Endothelial cell of umbilical vein (primary cell): ENCODE data around the gene CXCL11. TPM values are rescaled to one million over a fixed set of nuclear protein-coding genes. Genes with fewer than 3 reads are reported as not detected.
A peak's percentile ranks its signal among the peaks of the same experiment; 100 is the strongest.

Source experiments
- BruUV-seq: library from RNA; stranded (reverse); fragments of 400-500 nt; replicated peaks from 2 replicates; lab custom pipeline; 2021; lab: Mats Ljungman, UMichigan
- CTCF ChIA-PET: fragments of 300-600, 350-600 bp; sonication (Branson Sonifier 250); formaldehyde crosslinking; loops from one replicate; lab custom pipeline; 2021; ENCODE audit warnings: antibody characterized with exemption, inconsistent platforms; lab: Charles Lee
- POLR2A ChIA-PET: fragments of 300-600, 350-600 bp; sonication (Branson Sonifier 250); formaldehyde crosslinking; loops from one replicate; lab custom pipeline; 2021; ENCODE audit warnings: antibody characterized with exemption, inconsistent platforms; lab: Charles Lee
- DNase-seq: peaks from one replicate; pipeline ENCODE4 v3.0.0-alpha.2; 2011; ENCODE audit warnings: low read depth, low spot score
- FAIRE-seq: peaks from 2 replicates; lab custom pipeline; 2011; peaks lifted over from hg19 to GRCh38; lab: Jason Lieb, UNC
- H2AFZ ChIP-seq: 2 replicates; pipeline ENCODE4 v1.6.0; 2012; ENCODE audit warnings: low read depth, low read length, control low read depth, inconsistent platforms
- H3K27ac ChIP-seq: 2 replicates; pipeline ENCODE4 v1.5.1; 2011; ENCODE audit warnings: low read depth, mild to moderate bottlenecking, control low read depth, low read length, moderate library complexity; ENCODE audit not compliant: insufficient read depth
- H3K27me3 ChIP-seq, 2 experiments: 2 replicates each; pipeline versions ENCODE4 v1.6.0 to v1.6.1; 2011; ENCODE audit warnings: low read length in 2 of 2, mixed read lengths in 1 of 2; ENCODE audit not compliant: control insufficient read depth in 2 of 2, insufficient read depth in 2 of 2
- H3K36me3 ChIP-seq, 2 experiments: 2 replicates in 1 of 2; 3 replicates in 1 of 2; pipeline ENCODE4 v1.5.1; 2011; ENCODE audit warnings: low read length in 2 of 2, mild to moderate bottlenecking in 1 of 2, moderate library complexity in 1 of 2; ENCODE audit not compliant: control insufficient read depth in 2 of 2, insufficient read depth in 2 of 2; ENCODE audit errors: extremely low read depth in 1 of 2
- H3K4me1 ChIP-seq: 3 replicates; pipeline ENCODE4 v1.5.1; 2011; ENCODE audit warnings: mild to moderate bottlenecking, low read length; ENCODE audit not compliant: control insufficient read depth, insufficient read depth; ENCODE audit errors: extremely low read depth
- H3K4me2 ChIP-seq: 2 replicates; pipeline ENCODE4 v1.6.1; 2011; ENCODE audit warnings: low read length, control low read depth, mixed read lengths; ENCODE audit not compliant: insufficient read depth
- H3K4me3 ChIP-seq, 3 experiments: fragments of 200-600 bp in 1 of 3; sonication (generic), shearing (Covaris generic) in 1 of 3; replicated peaks in 1 of 3; 2 replicates each; pipeline ENCODE4 v1.5.1; 2011 to 2016; ENCODE audit warnings: control low read depth in 3 of 3, low read length in 3 of 3, mild to moderate bottlenecking in 2 of 3, inconsistent platforms in 1 of 3, low read depth in 1 of 3, moderate library complexity in 1 of 3; ENCODE audit not compliant: insufficient read depth in 1 of 3
- H3K79me2 ChIP-seq: 2 replicates; pipeline ENCODE4 v1.6.0; 2012; ENCODE audit warnings: low read length, inconsistent platforms; ENCODE audit not compliant: control insufficient read depth, insufficient read depth
- H3K9ac ChIP-seq: replicated peaks from 2 replicates; pipeline ENCODE3; 2011; ENCODE audit warnings: low read length, control low read depth; ENCODE audit not compliant: insufficient read depth; ENCODE audit errors: extremely low read depth
- H3K9me1 ChIP-seq: replicated peaks from 3 replicates; pipeline ENCODE4 v1.6.0; 2011; ENCODE audit warnings: mild to moderate bottlenecking, low read length; ENCODE audit not compliant: control insufficient read depth, insufficient read depth; ENCODE audit errors: extremely low read depth
- H3K9me3 ChIP-seq: replicated peaks from 2 replicates; pipeline ENCODE4 v1.5.1; 2012; ENCODE audit warnings: low read length, inconsistent platforms; ENCODE audit not compliant: control insufficient read depth, insufficient read depth
- H4K20me1 ChIP-seq: replicated peaks from 2 replicates; pipeline ENCODE3; 2011; ENCODE audit warnings: mild to moderate bottlenecking, low read length; ENCODE audit not compliant: control insufficient read depth, insufficient read depth; ENCODE audit errors: extremely low read depth
- CTCF ChIP-seq, 2 donors: IDR thresholded peaks; 1 replicate in 1 of 2; 2 replicates in 1 of 2; pipeline ENCODE4 v1.5.1; 2011; ENCODE audit warnings: low read length in 2 of 2, mild to moderate bottlenecking in 2 of 2, moderate library complexity in 2 of 2, control low read depth in 1 of 2, inconsistent platforms in 1 of 2, low read depth in 1 of 2; ENCODE audit not compliant: insufficient read depth in 1 of 2; ENCODE audit errors: extremely low read depth in 1 of 2
- EZH2 ChIP-seq: IDR thresholded peaks from 2 replicates; pipeline ENCODE4 v1.6.1; 2012; ENCODE audit warnings: borderline replicate concordance, low read depth, mild to moderate bottlenecking, moderate library complexity, low read length, inconsistent platforms; ENCODE audit not compliant: severe bottlenecking
- FOS ChIP-seq: IDR thresholded peaks from 2 replicates; pipeline ENCODE4 v1.6.1; 2011; ENCODE audit warnings: mild to moderate bottlenecking, low read length, moderate library complexity, borderline replicate concordance; ENCODE audit not compliant: insufficient read depth
- GATA2 ChIP-seq: IDR thresholded peaks from 2 replicates; pipeline ENCODE4 v1.7.0; 2011; ENCODE audit warnings: low read depth, mild to moderate bottlenecking, moderate library complexity, mixed read lengths, low read length; ENCODE audit not compliant: insufficient read length, insufficient read depth
- JUN ChIP-seq: IDR thresholded peaks from 2 replicates; pipeline ENCODE4 v1.6.1; 2011; ENCODE audit warnings: borderline replicate concordance, low read depth; ENCODE audit not compliant: insufficient read length, insufficient read depth
- MAX ChIP-seq: IDR thresholded peaks from 2 replicates; pipeline ENCODE4 v1.6.1; 2011; ENCODE audit not compliant: insufficient read depth, insufficient read length
- MYC ChIP-seq: IDR thresholded peaks from one replicate; pipeline ENCODE4 v1.6.1; 2011; ENCODE audit warnings: mild to moderate bottlenecking, low read depth, low read length
- POLR2A ChIP-seq: IDR thresholded peaks from 2 replicates; pipeline ENCODE4 v1.6.1; 2012; ENCODE audit warnings: low read depth, mild to moderate bottlenecking, control low read depth, low read length
- POLR2AphosphoS5 ChIP-seq: IDR thresholded peaks from 2 replicates; pipeline ENCODE4 v1.6.1; 2012; ENCODE audit warnings: low read depth, mild to moderate bottlenecking, control low read depth, low read length, moderate library complexity; ENCODE audit not compliant: insufficient read depth
- dilution Hi-C: fragments of 300-500 bp; cut with MboI; formaldehyde crosslinking; loops from one replicate; pipeline ENCODE4 v1.15.0; 2019; ENCODE audit warnings: low sequenced_read_pairs; ENCODE audit not compliant: extremely low pct_ligation_motif_present
- intact Hi-C: fragments of 100-400 bp; cut with micrococcal nuclease; formaldehyde crosslinking; loops from one replicate; pipeline ENCODE4 v1.10.0; 2022
- polyA plus RNA-seq, 4 experiments: library from polyadenylated mRNA; depleted of rRNA in 3 of 4; stranded (reverse) in 3 of 4; unstranded in 1 of 4; fragments of >200 nt; gene quantifications; 2 replicates each; pipeline versions ENCODE4 v1.2.1 to v1.2.3, GENCODE V29; 2011 to 2012; ENCODE audit warnings: missing spikeins in 1 of 4
- total RNA-seq: library from RNA; stranded (reverse); gene quantifications from 2 replicates; pipeline ENCODE4 v1.2.3, GENCODE V29; 2021

Gene CXCL11
- total and polyA plus RNA-seq, 2 donors (not counting 3 experiments of a cell fraction or from before 2014, with no cell fraction given) = 0.91 to 1.1 TPM

GRCh38 chr4:76024065-76024464 is 11.8 kb downstream of the CXCL11 start:
- Histone ChIP-seq H3K9me1 (no peaks in the 10 kb centered on the region), H3K9me3 (no peaks in the 10 kb centered on the region), H3K4me3 (no peak overlapping the region), H3K4me1 (peaks cover 10% of the 10 kb centered on the region), H3K9ac (no peak overlapping the region), H3K27ac (no peak overlapping the region), H3K27me3 (peaks cover 16 to 20% of the 10 kb centered on the region in 2 experiments), H3K36me3 (no peaks in the 10 kb centered on the region), H3K4me2 (no peak overlapping the region), H3K79me2 (no peaks in the 10 kb centered on the region), H2AFZ (no peak overlapping the region), H4K20me1 (no peaks in the 10 kb centered on the region)
- no peak for DNase-seq
- CTCF ChIA-PET = interaction anchor here (1.0 to 1.4 kb wide), 3 partner anchors 10 to 30 kb away, joined by 3 to 5 read pairs (median 4); no protein-coding TSS in a partner anchor
- BruUV-seq = no TSS peak
- intact Hi-C loops (no loop called here), dilution Hi-C loops (no loop called here)
- FAIRE-seq = no peak
- POLR2A ChIA-PET = no interaction called here
- TF ChIP-seq GATA2 = no peak

- FAIRE-seq = peak; percentile 35
These were observed 12.5 kb downstream of the CXCL11 start, which contains the start of gene CXCL10 for GRCh38 chr4:76023389-76023788. TSS of gene CXCL10 (minus strand) at chr4:76023497. CDS start at chr4:76023431, 66 bp downstream.

More at GRCh38 chr4:76023389-76023788, 12.5 kb downstream of the CXCL11 start, which contains the start of gene CXCL10:
- H2AFZ ChIP-seq = no peak within 1 kb of the TSS
- no peaks in the 10 kb centered on the region for H3K9me1 ChIP-seq
- intact Hi-C loops = no loop called here
- TF ChIP-seq POLR2AphosphoS5 = no peak
- no peak for TF ChIP-seq MAX
- no peak for TF ChIP-seq CTCF (IDR thresholded peaks at IDR 0.05; ENCODE audit: extremely low read depth in 1 of 2, insufficient read depth in 1 of 2, low read depth in 1 of 2, low read length in 2 of 2)
- no peak for TF ChIP-seq FOS
- TF ChIP-seq GATA2 = no peak
- TF ChIP-seq MYC = no peak
- TF ChIP-seq POLR2A = no peak
- TF ChIP-seq JUN = no peak
- no peak for TF ChIP-seq EZH2
- no peaks in the 10 kb centered on the region for H3K9me3 ChIP-seq
- peaks cover 6% of the 10 kb centered on the region for H3K4me1 ChIP-seq
- ChIA-PET CTCF (no interaction called here), POLR2A (no interaction called here)
- H4K20me1 ChIP-seq = no peaks in the 10 kb centered on the region
- no peak within 1 kb of the TSS for H3K4me2 ChIP-seq
- dilution Hi-C loops = no loop called here
- no peak within 1 kb of the TSS for H3K9ac ChIP-seq
- no peak within 1 kb of the TSS for H3K4me3 ChIP-seq
- peaks cover 16 to 20% of the 10 kb centered on the region in 2 experiments for H3K27me3 ChIP-seq
- DNase-seq = no peak
- no TSS peak for BruUV-seq
- H3K27ac ChIP-seq = no peak within 1 kb of the TSS
- no peaks in the 10 kb centered on the region for H3K36me3 ChIP-seq
- no peaks in the 10 kb centered on the region for H3K79me2 ChIP-seq
